Heart left ventricle (tissue), 16 donors: ENCODE data around the gene CCM2. TPM values are rescaled to one million over a fixed set of nuclear protein-coding genes. Genes with fewer than 3 reads are reported as not detected.

Experiments
- ATAC-seq, 4 donors: fragments of 200-7000 bp; cut with Tn5 transposase; one replicate each; pipeline ENCODE4 v1.9.1; 2020 to 2022; ENCODE audit warnings: moderate library complexity in 4 of 4, mild to moderate bottlenecking in 3 of 4, moderate number of reproducible peaks in 1 of 4
- DNase-seq, 5 donors: peaks; one replicate each; pipeline ENCODE4 v3.0.0-alpha.2; 2020
- H3K27ac ChIP-seq, 12 donors: fragments of 200-600 bp; sonication (generic) in 4 of 12; one replicate each; pipeline versions ENCODE4 v1.5.0 to v1.8.0; 2016 to 2022; ENCODE audit warnings: mild to moderate bottlenecking in 2 of 12
- H3K27me3 ChIP-seq, 9 donors: fragments of 200-600 bp; sonication (generic) in 2 of 9; one replicate each; pipeline versions ENCODE4 v1.5.1 to v1.8.0; 2016 to 2022; ENCODE audit warnings: mild to moderate bottlenecking in 3 of 9
- H3K36me3 ChIP-seq, 9 donors: fragments of 200-600 bp; sonication (generic) in 2 of 9; one replicate each; pipeline versions ENCODE4 v1.5.0 to v1.8.0; 2018 to 2022; ENCODE audit warnings: mild to moderate bottlenecking in 2 of 9
- H3K4me1 ChIP-seq, 12 donors: fragments of 200-600 bp; sonication (generic) in 4 of 12; one replicate each; pipeline versions ENCODE4 v1.5.0 to v1.8.0; 2016 to 2022; ENCODE audit warnings: mild to moderate bottlenecking in 3 of 12
- H3K4me3 ChIP-seq, 12 donors: fragments of 200-600 bp; sonication (generic) in 4 of 12; one replicate each; pipeline versions ENCODE4 v1.5.0 to v1.8.0; 2017 to 2022; ENCODE audit warnings: mild to moderate bottlenecking in 9 of 12, moderate library complexity in 4 of 12
- H3K9me3 ChIP-seq, 12 donors: fragments of 200-600 bp; sonication (generic) in 4 of 12; one replicate each; pipeline versions ENCODE4 v1.5.0 to v1.8.0; 2016 to 2022; ENCODE audit warnings: mild to moderate bottlenecking in 1 of 12
- CTCF ChIP-seq, 12 donors: fragments of 200-600 bp; sonication (generic) in 4 of 12; IDR thresholded peaks; one replicate each; pipeline versions ENCODE4 v1.5.0 to v1.8.0; 2018 to 2022; ENCODE audit warnings: antibody characterized with exemption in 12 of 12, mild to moderate bottlenecking in 5 of 12
- POLR2A ChIP-seq, 2 donors: fragments of 450-650 bp; IDR thresholded peaks; one replicate each; pipeline ENCODE4 v1.6.1; 2017; ENCODE audit warnings: antibody characterized with exemption in 2 of 2, mild to moderate bottlenecking in 2 of 2, moderate library complexity in 2 of 2
- WGBS, 4 donors: extraction: QIAGEN DNeasy Blood & Tissue Kit in 2 of 4; methylation state at CpG; one replicate each; pipeline versions ENCODE4 v1.1.5 to v1.1.7; 2013 to 2018; 5-methylcytosine and 5-hydroxymethylcytosine counted together
- intact Hi-C, 10 donors: fragments of 100-400 bp; cut with DNase I; formaldehyde crosslinking; loops; one replicate each; pipeline versions ENCODE4 v1.11.1 to v1.14.2; 2022
- polyA plus RNA-seq, 2 donors: library from polyadenylated mRNA; stranded (reverse); fragments of 200-250 nt; gene quantifications; one replicate each; pipeline ENCODE4 v1.2.3, GENCODE V29; 2013
- total RNA-seq, 9 donors: library from RNA; depleted of rRNA in 2 of 9; stranded (reverse); fragments of >200 nt in 2 of 9; fragmentation: NEBNext Ultra II Directional in 3 of 9; extraction: Animal tissue kit (Norgen Biotek cat#: 25700) in 3 of 9; gene quantifications; one replicate each; pipeline versions ENCODE4 v1.1.0 to v1.2.4, GENCODE V29; 2016 to 2023
- donor health status: ischemic (EF 13 %, LVEDD 7.1; RV severe dilation, severe dysfunction).
- donor health status: healthy with polysubstance abuse.
- donor health status: DM: no; HTN: yes; CAD: no.
- donor health status: DM: no; HTN: no; CAD: no.
- donor health status: ischemic (EF 25% LVEDD 6.9; RV normal size, moderate dysfunction).
- donor health status: ischemic (EF 25% LVEDD 5.7; RV mildly dilated, moderate dysfunction).
- donor health status: healthy.
- donor health status: DM: yes; HTN: yes; CAD: no.
- donor health status: ischemic (EF 35%, LVEDD 5.7; RV mildly dilated, moderate dysfunction).
- donor health status: nonischemic (EF 11% LVEDD 7.7; RV severe dilation, severe dysfunction).
- donor health status: DM: yes; HTN: yes; CAD: no.
- donor health status: PGD.
- donor health status: ischemic (EF 29% LVEDD 5.4; RV normal size, mild dysfunction).
- donor health status: nonischemic (EF 23%, LVEDD 6.1; RV moderate dilation, normal function).

Gene CCM2
- total and polyA plus RNA-seq, 11 donors: 24.7 to 68.2 (median 35.3) TPM

DNA sequence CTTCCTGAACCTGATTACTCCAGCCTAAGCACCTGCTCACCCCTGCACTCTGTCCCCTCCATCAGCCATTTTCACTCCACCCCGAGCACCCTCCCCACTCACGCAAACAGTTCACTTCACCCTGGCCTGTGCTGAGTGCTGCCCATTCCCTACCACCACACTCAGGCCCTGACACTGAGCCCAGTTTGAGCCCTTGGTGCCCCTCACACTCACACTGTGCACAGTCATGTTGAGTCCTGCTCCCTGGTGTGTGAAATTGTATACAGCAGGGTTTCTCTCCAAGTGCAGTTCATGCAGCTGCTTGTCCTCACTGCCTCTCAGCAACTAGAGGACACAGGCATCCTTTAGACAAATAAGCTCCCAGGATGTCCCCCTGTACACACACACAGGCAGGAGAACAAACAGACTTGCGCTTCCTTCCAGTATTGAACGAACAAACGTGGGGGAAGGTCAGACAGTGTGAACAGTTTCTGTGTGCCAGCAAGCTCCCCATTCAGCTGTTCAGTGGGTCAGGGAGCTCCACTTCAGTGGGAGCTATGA is 28.0 kb upstream of the CCM2 start:
- 71 to 95% (median 79%) methylated on average over 2 to 5 of the region's 5 CpGs for WGBS, 4 donors
- DNase-seq (no peak), ATAC-seq (no peak)
- Histone ChIP-seq H3K27me3 (no peaks in the 10 kb centered on the region), H3K9me3 (no peaks in the 10 kb centered on the region), H3K36me3 (peaks cover 0 to 77% (median 0%) of the 10 kb centered on the region in 9 donors), H3K4me1 (peaks cover 0 to 12% (median 0%) of the 10 kb centered on the region in 12 donors), H3K4me3 (no peak overlapping the region), H3K27ac (no peak overlapping the region)
- no peak for TF ChIP-seq CTCF (IDR thresholded peaks at IDR 0.05)
- no peak for TF ChIP-seq POLR2A (IDR thresholded peaks at IDR 0.05)
- intact Hi-C loops: loop anchor here in 9 of 10 donors (2.0 to 10.0 kb wide), 6 partner anchors 140 to 303 kb away; partner anchors contain the start of gene TBRG4 (in 1 of the 9)

GRCh38 chr7:44972562-44972961 is 27.4 kb upstream of the CCM2 start:
- ATAC-seq: no peak
- no peaks in the 10 kb centered on the region for H3K27me3 ChIP-seq
- H3K27ac ChIP-seq: no peak overlapping the region
- H3K36me3 ChIP-seq: peaks cover 0 to 72% (median 0%) of the 10 kb centered on the region in 9 donors
- intact Hi-C loops: loop anchor here in 9 of 10 donors (2.0 to 10.0 kb wide), 6 partner anchors 140 to 302 kb away; partner anchors contain the start of gene TBRG4 (in 1 of the 9)
- WGBS, 4 donors: 77 to 84% (median 79%) methylated on average over 3 of the region's 3 CpGs
- no peak overlapping the region for H3K4me3 ChIP-seq
- TF ChIP-seq CTCF (IDR thresholded peaks at IDR 0.05) (no peak), POLR2A (IDR thresholded peaks at IDR 0.05) (no peak)
- no peak for DNase-seq
- peaks cover 0 to 18% (median 0%) of the 10 kb centered on the region in 12 donors for H3K4me1 ChIP-seq
- H3K9me3 ChIP-seq: no peaks in the 10 kb centered on the region

DNA sequence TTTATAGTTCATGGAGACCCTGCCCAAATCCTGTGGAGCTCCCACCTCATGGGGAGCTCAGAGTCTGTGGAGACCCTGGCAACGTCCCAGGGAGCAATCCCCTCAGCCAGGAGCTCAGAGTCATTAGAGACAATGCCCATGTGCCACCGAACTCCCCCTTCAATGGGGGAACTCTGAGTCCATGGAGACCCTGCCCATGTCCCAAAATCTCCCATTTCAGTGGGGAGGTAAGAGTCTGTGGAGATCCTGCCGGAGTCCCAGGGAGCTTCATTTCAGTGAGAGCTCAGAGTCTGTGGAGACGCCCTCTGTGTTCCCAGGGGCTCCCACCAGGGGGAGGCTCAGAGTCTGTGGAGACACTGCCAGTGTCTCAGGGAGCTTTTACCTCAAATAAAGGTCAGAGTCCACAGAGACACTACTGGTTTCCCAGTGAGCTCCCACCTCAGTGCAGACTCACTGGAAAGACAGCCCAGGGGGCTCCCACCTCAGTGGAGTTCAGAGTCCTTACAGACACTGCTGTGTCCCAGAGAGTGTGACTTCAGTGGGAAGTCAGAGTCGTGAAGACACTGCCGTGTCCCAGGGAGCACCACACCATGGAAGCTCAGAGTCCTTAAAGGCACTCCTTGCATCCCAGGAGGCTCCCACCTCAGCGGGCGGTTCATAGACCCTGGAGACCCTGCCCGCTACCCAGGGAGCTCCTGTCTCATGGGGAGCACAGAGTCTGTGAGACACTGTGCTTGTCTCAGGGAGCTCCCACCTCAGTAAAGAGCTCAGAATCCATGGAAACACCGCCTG is 26.2 kb upstream of the CCM2 start:
- Histone ChIP-seq H3K27ac (no peak overlapping the region), H3K36me3 (peaks cover 0 to 59% (median 0%) of the 10 kb centered on the region in 9 donors), H3K9me3 (no peaks in the 10 kb centered on the region), H3K4me1 (peaks cover 0 to 28% (median 0%) of the 10 kb centered on the region in 12 donors), H3K4me3 (no peak overlapping the region), H3K27me3 (no peaks in the 10 kb centered on the region)
- ATAC-seq (peak in 3 of 4 donors; percentile 58 to 71 (median 68)), DNase-seq (peak in 3 of 5 donors; percentile 52 to 60 (median 54))
- TF ChIP-seq POLR2A (IDR thresholded peaks at IDR 0.05) (no peak), CTCF (IDR thresholded peaks at IDR 0.05) (peak; percentile 31 to 66 (median 55))
- intact Hi-C loops: loop anchor here (1.0 to 10.0 kb wide), 8 partner anchors 138 to 301 kb away; partner anchors contain the start of gene TBRG4 (in 1 of the 10)
- WGBS, 4 donors: 53 to 76% (median 71%) methylated on average over 5 to 10 of the region's 10 CpGs

DNA sequence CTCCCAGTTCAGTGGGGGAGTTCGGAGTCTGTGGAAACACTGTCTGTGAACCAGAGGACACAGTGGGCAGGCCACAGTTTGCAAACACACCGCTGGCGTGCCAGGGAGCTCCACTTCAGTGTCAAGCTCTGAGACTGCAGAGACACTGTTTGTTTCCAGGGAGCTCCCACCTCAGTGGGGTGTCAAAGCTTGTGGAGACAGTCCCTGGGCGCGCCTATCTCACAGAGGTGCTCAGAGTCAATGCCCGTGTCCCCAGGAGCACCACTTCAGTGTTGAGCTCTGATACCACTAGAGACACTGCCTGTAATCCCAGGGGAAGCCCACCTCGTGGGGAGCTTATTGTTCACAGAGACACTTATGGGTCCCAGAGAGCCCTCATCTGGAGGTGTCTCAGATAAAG is 25.5 kb upstream of the CCM2 start:
- Histone ChIP-seq H3K27ac (no peak overlapping the region), H3K4me3 (no peak overlapping the region), H3K4me1 (peaks cover 0 to 36% (median under 1%) of the 10 kb centered on the region in 12 donors), H3K9me3 (no peaks in the 10 kb centered on the region), H3K27me3 (no peaks in the 10 kb centered on the region), H3K36me3 (peaks cover 0 to 54% (median 0%) of the 10 kb centered on the region in 9 donors)
- 75 to 86% (median 79%) methylated on average over 4 to 7 of the region's 7 CpGs for WGBS, 4 donors
- ATAC-seq (no peak), DNase-seq (no peak)
- intact Hi-C loops: loop anchor here in 8 of 10 donors (2.0 to 10.0 kb wide), 5 partner anchors 138 to 300 kb away; partner anchors contain the start of gene TBRG4 (in 1 of the 8)
- TF ChIP-seq POLR2A (IDR thresholded peaks at IDR 0.05): no peak
- TF ChIP-seq CTCF (IDR thresholded peaks at IDR 0.05): no peak
